ENCODE results near the gene PHF21A.
A peak's percentile ranks its signal among the peaks of the same experiment; 100 is the strongest.

PHF21A gene

GRCh38 chr11:46121301-46121723 is at the start of gene PHF21A:
PHF21A (minus strand) TSS chr11:46121454; CDS start chr11:46084219, 37,235 bp downstream.
- DNase-seq (ENCODE audit: low spot score) = peak; percentile 89

DNA sequence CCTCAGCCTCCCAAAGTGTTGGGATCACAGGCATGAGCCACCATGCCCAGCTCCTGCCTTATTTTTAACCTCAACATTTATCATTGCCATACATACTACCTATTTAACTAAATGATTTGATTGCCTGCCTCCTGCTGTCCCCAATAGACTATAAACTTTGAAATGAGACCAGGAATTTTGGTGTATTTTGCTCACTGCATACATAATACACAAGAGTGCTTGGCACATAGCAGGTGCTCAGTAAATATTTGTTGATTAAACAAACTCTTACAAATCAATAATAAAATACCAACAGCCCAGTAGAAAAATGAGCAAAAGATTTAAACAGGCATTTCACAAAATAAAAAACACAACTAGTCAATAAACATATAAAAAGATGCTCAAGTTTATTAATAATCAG is 49.5 kb upstream of the PHF21A start:
- DNase-seq (ENCODE audit: low spot score) = no peak

DNA sequence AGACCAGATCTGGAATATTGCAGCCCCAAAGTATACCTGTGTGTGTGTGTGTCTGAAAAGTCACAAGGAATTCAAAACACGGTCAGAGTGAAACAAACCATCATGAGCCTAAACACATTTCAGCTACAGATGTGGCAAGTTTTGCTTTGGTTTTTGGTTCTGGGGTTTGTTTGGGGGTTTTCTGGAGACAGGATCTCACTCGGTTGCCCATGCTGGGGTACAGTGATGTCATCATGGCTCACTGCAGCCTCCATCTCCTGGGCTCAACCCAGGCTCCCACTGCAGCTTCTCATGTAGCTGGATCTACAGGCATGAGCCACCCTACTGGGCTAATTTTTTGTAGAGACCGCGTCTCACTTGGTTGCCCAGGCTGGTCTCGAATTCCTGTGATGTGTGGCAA is 41.4 kb upstream of the PHF21A start:
- no peak for DNase-seq (ENCODE audit: low spot score)

DNA sequence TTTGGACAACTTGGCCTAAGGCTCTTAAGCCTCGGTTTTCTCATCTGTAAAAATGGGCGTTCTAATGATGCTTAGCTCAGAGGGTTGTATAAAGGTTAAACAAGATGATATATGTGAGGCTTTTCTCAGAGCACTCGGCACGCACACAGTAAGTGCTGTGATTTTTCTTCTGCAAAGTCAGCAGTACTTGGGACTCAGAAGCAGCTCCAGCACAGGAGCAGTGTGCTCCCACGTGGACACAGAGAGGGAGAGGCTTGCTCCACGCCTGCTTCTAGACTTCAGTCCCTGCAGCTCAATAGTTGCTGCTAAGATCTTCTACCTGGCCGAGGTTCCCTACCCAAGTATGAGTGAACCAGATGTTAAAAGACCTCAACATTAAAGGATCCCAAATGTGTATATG is 39.9 kb upstream of the PHF21A start:
- no peak for DNase-seq (ENCODE audit: low spot score)

DNA sequence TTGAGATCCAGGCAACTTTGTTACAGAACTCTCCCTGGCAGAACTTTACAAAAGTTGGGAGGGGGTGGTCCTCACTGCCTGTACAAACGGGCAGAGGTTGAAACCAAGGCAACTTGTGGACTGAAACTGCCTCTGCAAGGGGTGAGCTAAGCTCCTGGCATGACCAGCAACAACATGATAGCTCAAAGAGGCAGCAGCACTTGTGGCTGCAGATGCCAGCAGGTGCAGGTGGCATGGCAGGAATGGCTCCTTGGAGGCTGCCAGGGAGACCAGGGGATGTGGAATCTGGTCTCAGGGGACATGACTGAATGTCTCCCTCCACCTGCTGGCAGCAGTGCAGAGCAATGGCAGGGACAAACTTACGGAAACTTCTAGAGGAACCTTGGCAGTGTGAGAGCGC is 38.8 kb upstream of the PHF21A start:
- DNase-seq (ENCODE audit: low spot score) = no peak

DNA sequence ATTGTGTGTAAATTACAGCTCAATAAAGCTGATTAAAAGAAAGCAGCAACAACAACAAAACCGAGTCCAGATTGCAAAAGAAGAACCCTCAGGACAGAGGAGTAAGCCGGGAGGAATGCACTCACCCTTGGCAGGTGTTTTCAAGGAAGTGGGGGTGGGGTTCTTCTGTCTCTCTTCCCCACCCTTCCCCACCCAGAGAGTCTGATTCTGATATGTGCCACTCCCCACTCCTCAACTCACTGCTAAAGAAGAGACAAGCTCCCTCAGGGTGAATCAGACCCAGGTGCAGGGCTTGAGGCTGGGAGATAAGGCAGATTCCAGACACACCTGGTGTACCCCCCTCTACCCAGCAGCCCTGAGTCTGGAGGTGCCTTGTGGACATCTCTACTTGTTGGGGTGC is 38.4 kb upstream of the PHF21A start:
- DNase-seq (ENCODE audit: low spot score) = no peak

DNA sequence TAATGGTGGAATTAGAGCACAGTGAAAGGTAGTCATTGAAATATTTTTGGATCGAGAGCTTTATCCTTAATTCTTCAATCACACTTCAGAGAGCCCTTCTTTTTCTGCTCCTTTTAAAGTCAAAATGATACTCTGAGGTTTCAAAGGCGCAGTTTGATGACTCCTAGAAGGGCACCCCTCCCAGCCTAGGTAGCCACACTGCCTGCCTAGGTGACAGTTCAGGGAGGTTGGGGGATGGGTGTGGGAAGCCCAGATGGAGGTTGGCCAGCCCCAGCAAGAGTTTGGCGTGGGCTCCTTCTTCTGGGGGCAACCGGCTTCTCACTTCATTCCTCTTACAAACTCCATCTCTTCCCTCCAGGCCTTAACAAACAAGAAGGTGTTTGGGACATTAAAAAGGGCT is 28.6 kb upstream of the PHF21A start:
- no peak for DNase-seq (ENCODE audit: low spot score)

- DNase-seq (ENCODE audit: low spot score) = no peak
Measured at GRCh38 chr11:46149342-46149741, 28.1 kb upstream of the PHF21A start.

- no peak for DNase-seq (ENCODE audit: low spot score)
Measured at GRCh38 chr11:46144741-46145140, 23.5 kb upstream of the PHF21A start.

DNA sequence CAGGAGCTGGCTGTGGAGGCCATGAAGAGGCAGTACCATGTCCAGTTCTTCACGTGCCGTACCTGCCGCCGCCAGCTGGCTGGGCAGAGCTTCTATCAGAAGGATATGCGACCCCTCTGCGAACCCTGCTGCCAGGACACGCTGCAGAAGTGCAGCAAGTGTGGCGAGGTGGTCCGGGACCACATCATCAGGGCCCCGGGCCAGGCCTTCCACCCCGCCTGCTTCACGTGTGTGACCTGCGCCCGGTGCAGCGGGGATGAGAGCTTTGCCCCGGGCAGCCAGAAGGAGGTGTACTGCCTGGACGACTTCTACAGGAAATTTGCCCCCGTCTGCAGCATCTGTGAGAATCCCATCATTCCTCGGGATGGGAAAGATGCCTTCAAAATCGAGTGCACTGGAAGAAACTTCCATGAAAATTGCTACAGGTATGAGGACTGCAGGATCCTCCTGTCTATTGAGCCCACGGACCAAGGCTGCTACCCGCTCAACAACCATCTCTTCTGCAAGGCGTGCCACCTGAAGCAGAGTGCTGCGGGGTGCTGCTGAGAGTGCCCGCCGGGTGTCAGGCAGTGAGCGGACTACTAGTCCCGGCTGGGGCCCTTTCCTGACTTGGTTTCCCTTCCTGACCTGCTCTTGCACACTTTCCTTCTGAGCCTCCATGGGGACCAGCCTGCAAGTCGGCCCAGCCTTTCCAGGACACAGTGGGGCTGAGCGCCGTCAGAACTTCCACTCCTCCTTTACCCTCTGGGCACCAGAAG is 22.0 kb upstream of the PHF21A start:
- DNase-seq (ENCODE audit: low spot score) = no peak

DNA sequence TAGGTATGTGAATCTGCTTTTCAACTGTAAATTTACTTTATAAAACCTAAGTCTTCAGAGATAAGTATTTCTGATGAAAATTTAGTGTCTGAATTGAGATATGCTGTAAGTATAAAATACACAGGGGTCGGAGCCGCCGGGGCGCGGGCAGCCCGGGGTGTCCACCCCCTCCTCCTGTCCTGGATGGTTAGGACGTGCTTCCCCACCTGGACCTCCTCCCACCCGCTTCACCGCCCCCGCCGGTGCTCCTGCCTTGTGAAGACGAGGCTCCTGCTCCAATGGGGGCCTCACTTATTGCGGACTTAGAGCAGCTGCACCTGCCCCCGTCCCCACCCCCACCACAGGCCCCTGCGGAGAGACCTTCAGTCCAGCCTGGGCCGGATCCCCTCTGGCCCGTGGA is 21.3 kb upstream of the PHF21A start:
- DNase-seq (ENCODE audit: low spot score) = no peak

- no peak for DNase-seq (ENCODE audit: low spot score)
Measured at GRCh38 chr11:46141597-46141996, 20.3 kb upstream of the PHF21A start.

DNA sequence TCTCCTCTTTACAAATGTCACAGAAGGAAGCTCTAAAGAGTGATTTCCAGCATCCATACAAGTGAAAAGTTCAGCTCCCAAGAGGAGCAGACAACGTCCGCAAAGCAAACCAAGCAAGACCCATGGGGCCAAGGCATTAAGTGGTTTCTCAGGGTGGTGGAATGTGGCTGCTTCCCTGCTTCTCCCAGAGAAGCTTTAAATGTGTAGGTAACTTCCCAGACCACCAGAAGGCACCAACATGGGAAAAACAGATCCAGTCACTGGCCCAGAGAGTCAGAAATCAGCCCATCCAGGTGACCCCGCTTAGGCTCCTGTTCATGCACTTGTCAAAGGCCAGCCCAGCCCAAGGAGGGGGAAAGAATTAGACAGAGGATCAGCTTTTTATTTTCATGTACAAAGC is 13.3 kb upstream of the PHF21A start:
- no peak for DNase-seq (ENCODE audit: low spot score)

DNA sequence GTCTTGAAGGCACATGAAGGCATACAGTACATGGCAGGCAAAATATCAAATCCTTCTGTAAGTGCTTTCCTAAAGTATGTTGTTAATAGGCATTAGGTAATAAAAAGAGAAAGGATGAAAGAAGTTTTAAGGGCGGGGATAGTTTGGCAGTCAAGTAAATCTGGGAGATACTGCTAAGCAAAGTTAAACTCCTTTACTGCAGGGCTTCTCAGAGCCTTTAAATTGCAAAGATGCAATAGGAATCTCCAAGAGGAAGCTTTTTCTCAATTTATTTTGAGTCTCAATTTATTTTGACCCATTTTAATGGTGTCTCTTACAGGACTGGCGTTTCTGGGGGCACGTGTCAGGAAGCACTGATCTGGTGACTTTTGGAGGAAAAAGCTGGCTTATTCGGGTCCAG is 12.8 kb upstream of the PHF21A start:
- DNase-seq (ENCODE audit: low spot score) = no peak

- DNase-seq (ENCODE audit: low spot score) = no peak
Measured at GRCh38 chr11:46133119-46133518, 11.9 kb upstream of the PHF21A start.

DNA sequence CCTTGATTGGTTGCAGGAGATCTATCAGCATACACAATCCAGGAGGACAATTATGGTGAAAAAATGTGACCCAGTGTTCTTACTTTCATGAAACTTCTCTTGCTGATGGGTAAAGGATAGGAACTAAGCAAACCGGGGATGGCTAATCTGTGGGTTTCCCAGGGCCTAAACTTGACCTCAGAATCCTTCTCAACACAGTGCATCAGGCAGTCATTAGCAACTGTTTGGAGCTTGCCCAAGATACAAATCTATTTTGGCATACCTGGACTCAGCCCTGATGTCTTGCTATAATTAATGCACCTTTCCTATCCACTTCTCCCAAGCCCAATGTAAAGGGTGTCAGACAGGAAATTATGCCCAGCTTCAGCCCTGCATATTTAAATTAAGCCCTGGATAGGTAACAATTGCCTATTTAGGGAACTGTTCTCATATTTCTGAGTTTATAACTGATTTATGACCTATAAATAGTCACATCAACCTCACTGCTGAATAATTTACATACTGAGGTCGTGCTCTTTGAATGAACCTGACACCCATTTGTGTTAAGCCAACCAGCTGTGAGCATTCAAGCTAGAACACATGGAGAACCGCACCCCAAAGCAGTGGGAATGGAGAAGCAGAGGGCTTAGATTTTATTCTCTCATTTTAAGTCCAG is 9.2 kb upstream of the PHF21A start:
- DNase-seq (ENCODE audit: low spot score) = no peak

DNA sequence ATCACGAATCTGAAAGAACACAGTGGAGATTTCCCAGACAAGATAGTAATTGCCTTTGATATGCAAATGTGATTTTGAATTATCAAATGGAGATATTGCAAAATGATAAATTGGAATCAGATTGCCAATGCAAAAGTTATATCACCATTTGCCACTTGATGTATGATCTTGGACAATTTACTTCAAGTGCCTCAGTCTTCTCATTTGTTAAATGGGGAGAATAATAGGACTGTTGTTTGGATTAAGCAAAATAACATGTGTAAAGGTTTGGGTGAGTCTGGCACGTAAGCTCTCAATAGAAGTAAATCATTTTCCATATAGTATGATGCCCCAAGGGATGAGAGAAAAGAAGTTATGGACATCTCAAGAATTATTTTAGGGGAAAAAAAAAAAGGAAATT is 7.9 kb upstream of the PHF21A start:
- no peak for DNase-seq (ENCODE audit: low spot score)

- peak; percentile 79 for DNase-seq (ENCODE audit: low spot score)
Measured at GRCh38 chr11:46127150-46127638, 5.9 kb upstream of the PHF21A start.

DNA sequence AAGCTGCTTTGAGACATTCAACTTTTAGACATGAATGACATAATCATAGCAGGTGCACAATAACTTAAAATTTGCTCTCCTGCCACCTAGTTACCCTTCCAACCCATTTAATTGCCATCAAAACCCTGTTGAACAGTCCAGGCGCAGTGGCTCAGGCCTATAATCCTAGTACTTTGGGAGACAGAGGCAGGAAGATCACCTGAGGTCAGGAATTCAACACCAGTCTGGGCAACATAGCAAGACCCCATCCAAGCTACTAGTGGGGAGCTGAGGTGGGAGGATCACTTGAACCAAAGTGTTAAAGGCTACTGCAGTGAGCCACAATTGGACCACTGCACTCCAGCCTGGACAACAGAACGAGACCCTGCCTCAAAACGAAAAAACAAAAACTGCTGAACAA is 4.0 kb upstream of the PHF21A start:
- DNase-seq (ENCODE audit: low spot score) = no peak

DNA sequence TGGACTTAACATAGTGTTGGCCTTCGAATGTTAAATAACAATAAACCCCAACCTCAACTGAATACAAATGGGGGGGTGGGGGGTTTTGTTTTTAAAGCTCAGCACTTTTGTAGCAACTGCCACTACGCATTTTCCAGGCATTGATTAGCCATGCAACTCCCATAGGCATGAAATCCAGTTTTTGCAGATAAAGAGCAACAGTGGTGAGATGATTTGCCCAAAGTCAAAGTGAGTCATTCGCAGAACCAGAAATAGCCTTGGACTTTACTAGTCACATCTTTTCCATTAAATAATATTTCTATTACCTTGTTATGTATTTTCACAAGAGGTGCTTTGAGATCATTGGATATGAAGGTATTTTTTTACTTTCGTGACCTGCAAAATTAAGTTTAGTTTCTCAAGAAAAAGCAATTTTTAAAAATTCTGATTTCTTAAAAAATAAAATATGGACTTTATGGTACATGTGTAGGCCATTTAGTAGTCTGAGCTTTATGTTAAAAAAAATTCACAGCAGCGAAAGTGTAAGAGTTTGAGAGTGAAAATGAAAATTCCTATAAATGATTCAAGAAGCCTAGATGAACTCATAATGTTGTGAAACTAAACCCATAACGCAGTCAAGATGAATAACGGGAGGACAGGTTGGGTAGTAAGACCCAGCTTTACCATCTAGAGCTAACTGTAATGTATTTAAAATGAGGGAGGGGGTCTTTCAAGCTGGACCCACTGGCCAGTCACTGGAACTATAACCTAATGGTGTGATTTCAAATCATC is 1.9 kb upstream of the PHF21A start:
- DNase-seq (ENCODE audit: low spot score) = no peak

GRCh38 chr11:46121724-46122477 is 647 bp upstream of the PHF21A start:
- peak; percentile 89 for DNase-seq (ENCODE audit: low spot score)

Measured in hematopoietic multipotent progenitor cell treated with erythropoietin and hydrocortisone succinate and interleukin-3 and kit ligand, for 15 days (in vitro differentiated cells).